HL-60 (cell line): ENCODE measurements around the gene ZBTB25.

Experiments used
- POLR2AphosphoS5 ChIP-seq: IDR thresholded peaks from 2 replicates; pipeline ENCODE4 v1.6.1; 2012; ENCODE audit warnings: low read depth
- TF ChIP-seq, protein P1 (sequence below): IDR thresholded peaks from one replicate; pipeline ENCODE4 v1.5.1; 2011; ENCODE audit warnings: low read length, control low read depth, inconsistent platforms; ENCODE audit not compliant: insufficient read depth

DNA sequence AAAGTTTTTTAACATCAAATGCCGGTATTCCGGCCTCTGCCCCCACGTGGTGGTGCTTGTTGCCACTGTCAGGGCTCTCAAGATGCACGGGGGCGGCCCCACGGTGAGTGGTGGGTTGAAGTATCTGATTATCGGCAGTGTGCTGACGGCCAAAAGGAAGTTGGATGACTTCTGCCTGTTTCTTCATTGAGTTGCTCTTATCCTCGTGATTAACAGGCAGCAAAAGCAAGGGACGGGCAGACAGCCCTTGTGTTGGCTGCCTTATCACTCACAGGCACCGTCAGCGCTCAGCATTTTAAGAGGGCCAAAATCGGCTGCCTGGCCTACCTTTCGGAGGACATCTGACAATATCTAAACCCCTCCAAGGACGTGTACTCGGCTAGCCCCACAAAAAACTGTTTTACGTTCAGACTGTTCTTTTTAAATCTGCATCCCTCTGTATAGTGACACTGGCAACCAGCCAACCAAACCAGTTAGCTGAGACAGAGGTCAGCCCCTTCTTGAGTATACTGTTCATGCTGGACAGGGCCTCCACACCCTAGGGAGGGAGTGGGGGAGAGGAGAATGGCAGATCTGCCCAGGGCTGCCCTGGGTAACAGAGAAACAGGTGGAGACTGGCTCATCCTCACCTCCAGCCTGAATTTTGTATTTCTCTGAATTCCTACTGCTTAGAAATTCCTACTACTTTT is 61.2 kb downstream of the ZBTB25 start:
- TF ChIP-seq, protein P1, sequence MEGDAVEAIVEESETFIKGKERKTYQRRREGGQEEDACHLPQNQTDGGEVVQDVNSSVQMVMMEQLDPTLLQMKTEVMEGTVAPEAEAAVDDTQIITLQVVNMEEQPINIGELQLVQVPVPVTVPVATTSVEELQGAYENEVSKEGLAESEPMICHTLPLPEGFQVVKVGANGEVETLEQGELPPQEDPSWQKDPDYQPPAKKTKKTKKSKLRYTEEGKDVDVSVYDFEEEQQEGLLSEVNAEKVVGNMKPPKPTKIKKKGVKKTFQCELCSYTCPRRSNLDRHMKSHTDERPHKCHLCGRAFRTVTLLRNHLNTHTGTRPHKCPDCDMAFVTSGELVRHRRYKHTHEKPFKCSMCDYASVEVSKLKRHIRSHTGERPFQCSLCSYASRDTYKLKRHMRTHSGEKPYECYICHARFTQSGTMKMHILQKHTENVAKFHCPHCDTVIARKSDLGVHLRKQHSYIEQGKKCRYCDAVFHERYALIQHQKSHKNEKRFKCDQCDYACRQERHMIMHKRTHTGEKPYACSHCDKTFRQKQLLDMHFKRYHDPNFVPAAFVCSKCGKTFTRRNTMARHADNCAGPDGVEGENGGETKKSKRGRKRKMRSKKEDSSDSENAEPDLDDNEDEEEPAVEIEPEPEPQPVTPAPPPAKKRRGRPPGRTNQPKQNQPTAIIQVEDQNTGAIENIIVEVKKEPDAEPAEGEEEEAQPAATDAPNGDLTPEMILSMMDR: no peak
- TF ChIP-seq POLR2AphosphoS5: no peak
